Immature natural killer cell (primary cell): Measurements from ENCODE around the gene JUP. TPM values are rescaled to one million over a fixed set of nuclear protein-coding genes. Genes with fewer than 3 reads are reported as not detected.

Experiments used
- DNase-seq, 3 donors: peaks; one replicate each; pipeline ENCODE4 v3.0.0; 2022; ENCODE audit warnings: mixed read lengths in 1 of 3
- H3K27ac Mint-ChIP-seq, 6 donors: one replicate each; pipeline ENCODE4 v1.8.0; 2020; ENCODE audit warnings: mixed read lengths in 6 of 6, mild to moderate bottlenecking in 5 of 6, inconsistent platforms in 4 of 6, moderate library complexity in 3 of 6
- H3K27me3 Mint-ChIP-seq, 3 donors: one replicate each; pipeline ENCODE4 v1.8.0; 2020 to 2021; ENCODE audit warnings: low read depth in 3 of 3, mild to moderate bottlenecking in 3 of 3, mixed read lengths in 3 of 3, moderate library complexity in 3 of 3, inconsistent platforms in 1 of 3
- H3K36me3 Mint-ChIP-seq, 3 donors: one replicate each; pipeline ENCODE4 v1.8.0; 2020; ENCODE audit warnings: mixed read lengths in 3 of 3, inconsistent platforms in 2 of 3, mild to moderate bottlenecking in 2 of 3
- H3K4me1 Mint-ChIP-seq, 2 donors: one replicate each; pipeline ENCODE4 v1.8.0; 2020; ENCODE audit warnings: inconsistent platforms in 2 of 2, mild to moderate bottlenecking in 2 of 2, mixed read lengths in 2 of 2, moderate library complexity in 1 of 2
- H3K4me3 Mint-ChIP-seq, 5 donors: one replicate each; pipeline ENCODE4 v1.8.0; 2020; ENCODE audit warnings: mild to moderate bottlenecking in 5 of 5, mixed read lengths in 5 of 5, inconsistent platforms in 3 of 5, moderate library complexity in 3 of 5
- H3K9me3 Mint-ChIP-seq, 6 donors: one replicate each; pipeline ENCODE4 v1.8.0; 2020; ENCODE audit warnings: mild to moderate bottlenecking in 6 of 6, mixed read lengths in 6 of 6, inconsistent platforms in 4 of 6, moderate library complexity in 3 of 6
- polyA plus RNA-seq, 3 donors: library from polyadenylated mRNA; unstranded; fragments of 300-500 nt; fragmentation: Illumina TruSeq; gene quantifications; one replicate each; pipeline ENCODE4 v1.2.3, GENCODE V29; 2021

Gene JUP
- polyA plus RNA-seq, 3 donors from 2014 or later, result 0.61 to 0.76 TPM; not detected in 1

- peaks cover 29 to 33% of the 10 kb centered on the region in 2 donors for H3K4me1 Mint-ChIP-seq
- H3K9me3 Mint-ChIP-seq, result no peaks in the 10 kb centered on the region
- DNase-seq, result no peak
- peak overlapping the region in 2 of 6 donors; percentile 16 to 31 for H3K27ac Mint-ChIP-seq
- no peaks in the 10 kb centered on the region for H3K36me3 Mint-ChIP-seq
- peak overlapping the region in 2 of 5 donors; percentile 72 to 73 for H3K4me3 Mint-ChIP-seq
- peaks cover 2 to 5% (median 4%) of the 10 kb centered on the region in 3 donors for H3K27me3 Mint-ChIP-seq
These were observed 27.7 kb upstream of the JUP start for GRCh38 chr17:41814195-41814594.

GRCh38 chr17:41813699-41814124 lies 27.2 kb upstream of the JUP start:
- peaks cover 31 to 33% of the 10 kb centered on the region in 2 donors for H3K4me1 Mint-ChIP-seq
- no peak for DNase-seq
- H3K36me3 Mint-ChIP-seq, result no peaks in the 10 kb centered on the region
- peak overlapping the region in 2 of 6 donors; percentile 16 to 50 for H3K27ac Mint-ChIP-seq
- H3K9me3 Mint-ChIP-seq, result no peaks in the 10 kb centered on the region
- peaks cover 2 to 5% (median 4%) of the 10 kb centered on the region in 3 donors for H3K27me3 Mint-ChIP-seq
- peak overlapping the region; percentile 43 to 74 (median 72) for H3K4me3 Mint-ChIP-seq

GRCh38 chr17:41813152-41813680 lies 26.7 kb upstream of the JUP start:
- DNase-seq, result no peak
- H3K9me3 Mint-ChIP-seq, result no peaks in the 10 kb centered on the region

GRCh38 chr17:41812381-41813151 lies 26.1 kb upstream of the JUP start, which contains the start of gene FKBP10:
TSS of gene FKBP10 (plus strand) at chr17:41813004. CDS start at chr17:41813035, 31 bp downstream.
- peak within 1 kb of the TSS; percentile 93 to 99 (median 96) for H3K4me3 Mint-ChIP-seq
- H3K9me3 Mint-ChIP-seq, result no peaks in the 10 kb centered on the region
- peak; percentile 52 to 60 (median 58) for DNase-seq
- peaks cover 31 to 33% of the 10 kb centered on the region in 2 donors for H3K4me1 Mint-ChIP-seq
- H3K27ac Mint-ChIP-seq, result peak within 1 kb of the TSS; percentile 58 to 83 (median 74)
- peaks cover 2 to 5% (median 4%) of the 10 kb centered on the region in 3 donors for H3K27me3 Mint-ChIP-seq
- no peaks in the 10 kb centered on the region for H3K36me3 Mint-ChIP-seq

More at GRCh38 chr17:41813152-41813680, 26.7 kb upstream of the JUP start:
- Mint-ChIP-seq H3K4me1 (peaks cover 31 to 33% of the 10 kb centered on the region in 2 donors), H3K27ac (peak overlapping the region in 3 of 6 donors; percentile 13 to 71 (median 15)), H3K36me3 (no peaks in the 10 kb centered on the region), H3K27me3 (peaks cover 2 to 5% (median 4%) of the 10 kb centered on the region in 3 donors), H3K4me3 (peak overlapping the region; percentile 64 to 74 (median 72))

- no peaks in the 10 kb centered on the region for H3K9me3 Mint-ChIP-seq
These were observed 25.3 kb upstream of the JUP start, which contains the start of gene P3H4 for GRCh38 chr17:41811549-41812380. TSS of gene P3H4 (minus strand) at chr17:41811949. CDS start at chr17:41811915, 34 bp downstream.

GRCh38 chr17:41810659-41811548 lies 24.4 kb upstream of the JUP start:
- no peak for DNase-seq
- peak overlapping the region; percentile 72 to 97 (median 77) for H3K4me3 Mint-ChIP-seq
- H3K27me3 Mint-ChIP-seq, result peaks cover 2 to 6% (median 5%) of the 10 kb centered on the region in 3 donors
- peak overlapping the region in 1 of 6 donors; percentile 53 for H3K27ac Mint-ChIP-seq
- peaks cover 0 to 3% (median 0%) of the 10 kb centered on the region in 3 donors for H3K36me3 Mint-ChIP-seq
- H3K4me1 Mint-ChIP-seq, result peaks cover 31 to 33% of the 10 kb centered on the region in 2 donors
- H3K9me3 Mint-ChIP-seq, result no peaks in the 10 kb centered on the region

More at GRCh38 chr17:41811549-41812380, 25.3 kb upstream of the JUP start, which contains the start of gene P3H4:
- H3K4me1 Mint-ChIP-seq, result peaks cover 31 to 33% of the 10 kb centered on the region in 2 donors
- H3K27me3 Mint-ChIP-seq, result peaks cover 2 to 6% (median 5%) of the 10 kb centered on the region in 3 donors
- peak within 1 kb of the TSS; percentile 93 to 99 (median 96) for H3K4me3 Mint-ChIP-seq
- H3K36me3 Mint-ChIP-seq, result no peaks in the 10 kb centered on the region
- peak within 1 kb of the TSS; percentile 58 to 86 (median 74) for H3K27ac Mint-ChIP-seq
- peak; percentile 78 to 81 (median 79) for DNase-seq

DNA sequence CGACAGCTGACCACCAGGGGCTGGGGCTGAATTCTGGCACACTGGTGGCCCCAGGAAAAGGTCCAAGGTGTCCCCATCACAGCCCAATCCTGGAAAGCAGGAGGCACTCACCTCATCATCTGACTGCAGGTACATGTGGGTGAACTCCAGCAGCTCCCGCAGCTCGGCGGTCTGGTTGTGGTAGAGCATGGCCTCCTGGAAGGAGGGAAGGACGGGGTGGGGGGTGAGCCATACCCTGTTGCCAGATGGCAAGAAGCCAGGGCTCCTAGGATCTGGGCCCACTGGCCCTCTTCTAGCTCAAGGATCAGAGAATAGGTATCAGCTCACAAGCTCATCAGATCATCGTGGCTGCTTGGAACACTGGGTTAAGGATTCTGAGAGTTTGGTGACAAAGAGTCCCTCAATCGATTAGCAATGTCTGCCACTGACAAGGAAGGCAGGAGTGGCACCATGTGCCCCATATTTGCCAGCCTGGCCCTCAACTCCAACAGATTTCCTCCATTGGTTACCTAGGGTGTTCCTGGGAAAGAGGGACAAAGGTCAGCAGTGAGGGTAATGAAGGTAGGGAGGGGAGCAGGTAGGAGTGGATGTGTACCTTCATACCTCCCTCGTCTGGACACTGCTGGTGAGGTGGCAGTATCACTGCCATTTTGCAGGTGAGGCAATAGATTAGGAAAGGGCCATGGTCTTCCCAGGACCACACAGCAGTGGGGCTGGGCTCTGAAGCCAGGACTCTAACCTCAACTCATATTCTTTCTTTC lies 20.4 kb upstream of the JUP start:
- Mint-ChIP-seq H3K4me1 (peaks cover 16 to 17% of the 10 kb centered on the region in 2 donors), H3K4me3 (no peak overlapping the region), H3K27me3 (peaks cover 0 to 2% (median 2%) of the 10 kb centered on the region in 3 donors), H3K9me3 (no peaks in the 10 kb centered on the region), H3K27ac (no peak overlapping the region), H3K36me3 (peaks cover 0 to 3% (median 0%) of the 10 kb centered on the region in 3 donors)
- no peak for DNase-seq

DNA sequence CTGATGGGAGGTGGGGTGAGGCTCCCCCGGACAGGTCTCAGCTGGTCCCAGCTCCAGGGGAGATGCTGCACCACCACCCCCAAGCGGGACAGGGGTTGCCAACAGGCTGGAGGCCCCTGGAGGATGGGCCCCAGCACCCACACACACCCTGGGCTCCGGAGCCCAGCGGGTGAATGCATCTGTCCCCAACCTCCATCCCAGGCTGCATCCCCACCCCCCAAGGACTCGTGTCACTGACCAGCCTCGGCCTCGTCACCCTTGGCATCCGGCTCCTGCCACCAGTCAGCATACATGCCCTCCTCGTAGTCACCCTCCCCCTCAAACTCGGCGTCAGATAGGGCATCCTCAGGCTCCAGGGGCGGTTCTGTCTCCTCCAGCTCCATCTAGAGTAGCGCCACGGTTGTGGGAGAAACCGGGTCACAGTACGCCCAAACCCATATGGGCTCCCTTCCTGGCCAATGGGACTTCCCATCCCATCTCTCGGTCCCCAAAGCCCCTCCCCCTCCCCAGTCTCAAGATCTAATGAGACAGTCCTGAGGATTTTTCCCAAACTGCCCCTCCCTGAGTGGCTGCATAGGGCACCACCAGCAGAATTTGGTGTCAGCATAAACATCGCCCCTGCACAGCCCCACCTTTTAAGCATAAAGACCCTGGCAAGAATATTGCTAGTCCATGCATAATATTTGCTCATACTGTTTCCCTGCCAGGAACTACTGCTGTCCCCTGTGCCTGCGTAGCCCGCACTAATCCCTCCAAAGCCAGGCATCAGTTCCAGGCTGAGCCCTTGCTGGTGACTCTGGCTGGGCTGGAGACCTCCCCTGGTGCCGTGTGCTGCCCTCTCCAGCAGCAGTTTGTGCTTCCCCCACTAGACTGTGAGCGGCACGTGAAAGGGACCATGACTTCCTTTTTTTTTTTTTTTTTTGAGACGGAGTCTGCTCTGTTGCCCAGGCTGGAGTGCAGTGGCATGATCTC lies 16.8 kb upstream of the JUP start:
- Mint-ChIP-seq H3K27me3 (peaks cover 2 to 4% (median 2%) of the 10 kb centered on the region in 3 donors), H3K4me3 (no peak overlapping the region), H3K4me1 (peaks cover 3 to 6% of the 10 kb centered on the region in 2 donors), H3K27ac (no peak overlapping the region), H3K9me3 (no peaks in the 10 kb centered on the region), H3K36me3 (peaks cover 0 to 4% (median 3%) of the 10 kb centered on the region in 3 donors)
- no peak for DNase-seq

DNA sequence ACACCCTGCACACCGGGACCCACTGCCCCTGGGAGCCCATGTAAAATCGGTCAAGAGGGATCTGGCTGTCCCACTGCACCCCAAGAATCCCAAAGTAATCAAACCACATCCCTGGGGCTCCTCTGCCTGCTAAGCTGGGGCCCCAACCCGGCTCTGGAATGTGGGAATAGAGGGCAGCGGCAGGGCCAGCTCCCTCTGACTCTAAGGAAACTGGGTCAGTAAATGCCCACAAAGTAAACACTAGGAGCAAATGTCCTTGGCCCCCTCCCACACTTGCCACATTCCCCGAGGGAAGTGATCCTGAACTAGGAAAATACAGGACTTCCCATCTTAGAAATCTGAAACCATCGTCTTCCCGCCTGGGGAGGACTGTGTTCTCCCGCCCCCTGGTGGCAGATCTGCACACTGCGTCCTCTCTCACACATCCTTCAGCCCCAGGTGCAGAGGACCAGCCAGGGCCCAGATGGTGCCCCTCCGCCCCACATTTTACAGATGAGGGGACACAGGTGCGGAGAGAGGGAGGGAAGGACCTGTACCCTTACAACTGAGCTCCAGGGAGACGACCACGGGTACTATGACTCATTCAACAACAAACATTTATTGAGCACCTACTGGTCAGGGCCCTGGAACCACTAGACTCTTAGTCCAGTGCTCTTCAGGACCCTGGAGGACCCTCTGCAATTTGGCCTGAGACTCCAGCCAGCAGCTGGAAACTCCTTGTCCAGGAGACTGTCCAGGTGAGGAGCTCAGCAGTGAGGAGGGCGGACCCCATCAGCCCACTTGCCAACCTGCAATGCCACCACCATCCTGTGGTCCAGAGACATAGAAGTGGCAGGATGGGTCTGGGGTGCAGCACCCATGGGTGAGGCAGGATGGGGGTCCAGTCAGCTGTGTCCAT lies 15.1 kb upstream of the JUP start:
- H3K27ac Mint-ChIP-seq, result no peak overlapping the region
- peak; percentile 54 to 63 (median 57) for DNase-seq
- H3K9me3 Mint-ChIP-seq, result no peaks in the 10 kb centered on the region
- peaks cover 0 to 4% (median 2%) of the 10 kb centered on the region in 3 donors for H3K27me3 Mint-ChIP-seq
- peaks cover 0 to 4% (median 3%) of the 10 kb centered on the region in 3 donors for H3K36me3 Mint-ChIP-seq
- H3K4me1 Mint-ChIP-seq, result peaks cover 3 to 6% of the 10 kb centered on the region in 2 donors
- H3K4me3 Mint-ChIP-seq, result no peak overlapping the region

DNA sequence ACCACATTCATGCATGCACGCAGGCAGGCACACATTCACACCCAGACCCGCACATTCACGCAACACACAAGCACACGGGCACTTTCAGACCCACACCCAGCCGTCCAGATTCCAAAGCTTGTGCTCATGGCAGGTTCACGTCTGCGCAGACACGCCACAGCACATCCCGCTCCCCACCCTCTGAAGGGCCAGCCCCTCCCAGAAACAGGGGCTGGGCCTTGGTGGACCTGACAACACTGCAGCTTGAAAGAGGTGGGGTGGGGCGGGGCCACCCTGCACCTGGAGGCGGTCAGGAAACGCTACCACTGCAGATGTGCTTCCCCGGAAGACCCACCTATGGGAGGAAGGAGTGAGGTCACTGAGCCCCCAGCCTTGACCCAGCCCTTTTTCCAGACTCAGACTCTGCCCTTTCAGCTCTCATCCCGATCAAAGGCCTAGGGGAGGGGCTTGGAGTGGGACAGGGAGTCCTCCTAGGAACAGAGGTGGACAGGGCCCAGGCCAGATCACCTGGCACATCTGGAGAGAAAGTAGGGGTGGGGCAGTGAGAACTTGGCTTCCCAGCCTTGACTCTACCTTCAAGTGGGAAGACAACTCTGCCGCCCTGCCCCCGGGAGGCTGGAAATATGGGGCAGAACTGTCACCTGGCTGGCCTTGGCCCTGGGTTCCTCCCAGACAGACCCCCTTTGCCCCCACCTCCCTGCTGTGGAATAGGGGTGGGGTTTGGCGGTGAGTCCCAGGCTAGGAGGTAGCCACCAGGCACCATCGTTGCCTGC lies 14.3 kb upstream of the JUP start:
- H3K4me3 Mint-ChIP-seq, result no peak overlapping the region
- H3K36me3 Mint-ChIP-seq, result peaks cover 0 to 4% (median 0%) of the 10 kb centered on the region in 3 donors
- peaks cover 3 to 6% of the 10 kb centered on the region in 2 donors for H3K4me1 Mint-ChIP-seq
- H3K27me3 Mint-ChIP-seq, result peaks cover 0 to 4% (median 2%) of the 10 kb centered on the region in 3 donors
- no peaks in the 10 kb centered on the region for H3K9me3 Mint-ChIP-seq
- no peak for DNase-seq
- no peak overlapping the region for H3K27ac Mint-ChIP-seq
